HG03060 (cell line): ENCODE measurements around the gene PLOD3.

ENCODE experiments used
- ATAC-seq: cut with Tn5 transposase; IDR thresholded peaks from one replicate; pipeline ENCODE4 v1.9.1; 2021; ENCODE audit warnings: low read depth, moderate number of reproducible peaks; ENCODE audit not compliant: unreplicated experiment

Gene PLOD3

DNA sequence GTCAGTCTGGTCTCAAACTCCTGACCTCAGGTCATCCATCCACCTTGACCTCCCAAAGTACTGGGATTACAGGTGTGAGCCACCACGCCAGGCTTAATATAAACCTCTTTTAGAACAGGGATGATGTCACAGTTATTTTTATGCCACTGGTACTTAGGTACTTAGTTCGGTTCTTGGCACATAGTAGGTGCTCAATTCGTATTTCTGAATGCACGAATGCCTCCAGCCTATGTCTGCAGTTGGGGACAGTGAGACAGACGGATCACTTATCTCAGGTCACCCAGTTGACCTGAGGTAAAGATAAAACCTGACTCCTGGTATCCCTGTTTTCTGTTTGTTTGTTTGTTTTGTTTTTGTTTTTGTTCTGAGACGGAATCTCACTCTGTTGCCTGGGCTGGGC is 31.2 kb downstream of the PLOD3 start:
- ATAC-seq: no peak

DNA sequence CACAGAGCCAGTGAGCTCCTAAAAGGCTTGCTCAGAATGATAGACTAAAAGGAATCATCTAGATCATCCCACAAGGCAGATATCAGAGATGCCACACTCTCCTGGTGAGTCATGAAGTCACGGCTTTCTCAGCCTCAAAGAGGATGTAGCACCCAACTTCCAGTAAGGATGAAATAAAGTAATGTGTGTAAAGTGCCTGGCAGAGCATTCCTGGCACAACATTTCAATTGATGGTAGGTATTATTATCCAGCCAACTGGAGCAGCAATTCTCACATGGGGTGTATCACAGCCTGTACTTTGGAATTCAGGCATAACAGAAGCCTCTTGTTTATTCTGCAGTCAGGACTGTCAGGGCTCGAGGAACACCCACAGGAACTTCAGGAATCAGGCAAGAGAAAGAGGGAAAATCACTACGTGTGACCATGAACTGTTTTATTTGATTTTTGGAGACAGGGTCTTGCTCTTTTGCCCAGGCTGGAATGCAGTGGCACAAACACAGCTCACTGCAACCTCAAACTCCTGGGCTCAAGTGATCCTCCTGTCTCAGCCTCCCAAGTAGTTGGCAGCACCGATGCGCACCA is 32.0 kb downstream of the PLOD3 start:
- no peak for ATAC-seq

DNA sequence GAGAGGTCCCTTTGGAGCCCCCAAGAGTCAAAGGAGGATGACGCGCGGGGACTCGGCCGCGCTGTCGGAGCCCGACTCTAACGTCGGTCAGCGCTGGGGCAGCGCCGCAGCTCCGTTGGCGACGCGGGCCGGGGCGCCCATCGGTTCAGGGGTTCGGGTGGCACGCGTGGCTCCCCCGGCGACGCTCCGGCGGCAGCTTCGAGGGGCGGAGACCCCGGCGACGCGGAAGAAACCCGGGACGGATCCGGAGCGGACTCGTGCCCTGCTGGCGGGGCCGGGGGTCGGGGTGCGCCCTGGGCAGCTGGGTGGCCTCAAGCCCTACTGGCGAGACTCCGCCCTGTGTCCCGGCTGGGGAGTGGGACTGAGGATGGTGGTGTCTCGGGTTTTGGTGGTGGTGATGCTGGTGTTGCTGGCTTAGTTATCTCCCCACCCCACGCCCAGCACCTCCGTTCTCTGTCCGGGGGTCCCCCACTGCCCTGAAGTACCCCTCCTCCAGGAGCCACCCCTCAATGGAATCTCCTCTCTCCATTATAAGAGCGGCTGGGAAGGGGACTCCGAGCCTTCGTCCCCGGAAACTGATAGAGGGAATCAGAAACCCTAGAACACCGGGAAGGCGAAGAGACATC is 37.1 kb downstream of the PLOD3 start, which contains the start of gene NAT16:
NAT16 (minus strand) TSS at position 164 of the 626 bp plus-strand sequence. CDS start 5,486 bp downstream, outside the sequence.
- ATAC-seq: no peak

DNA sequence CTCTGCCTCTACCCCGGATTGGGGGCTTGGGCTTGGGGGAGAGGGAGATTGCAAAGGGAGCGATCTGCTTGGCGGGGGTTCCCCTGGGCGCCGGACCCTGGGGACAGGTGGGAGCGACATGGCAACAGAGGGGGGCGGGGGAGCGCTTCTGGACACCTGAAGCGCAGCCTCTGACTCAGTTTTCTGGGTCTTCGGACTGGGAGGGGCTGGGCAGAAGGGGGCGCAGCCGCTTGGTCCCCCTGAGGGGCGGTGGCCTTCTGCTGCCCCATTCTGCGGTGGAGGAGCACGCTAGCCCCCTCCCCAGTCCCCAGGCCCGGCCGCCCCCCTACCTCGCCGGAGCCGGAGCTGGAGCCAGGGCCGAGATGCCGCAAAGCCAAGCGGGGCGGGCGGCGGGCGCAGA is 37.7 kb downstream of the PLOD3 start:
- ATAC-seq: no peak

DNA sequence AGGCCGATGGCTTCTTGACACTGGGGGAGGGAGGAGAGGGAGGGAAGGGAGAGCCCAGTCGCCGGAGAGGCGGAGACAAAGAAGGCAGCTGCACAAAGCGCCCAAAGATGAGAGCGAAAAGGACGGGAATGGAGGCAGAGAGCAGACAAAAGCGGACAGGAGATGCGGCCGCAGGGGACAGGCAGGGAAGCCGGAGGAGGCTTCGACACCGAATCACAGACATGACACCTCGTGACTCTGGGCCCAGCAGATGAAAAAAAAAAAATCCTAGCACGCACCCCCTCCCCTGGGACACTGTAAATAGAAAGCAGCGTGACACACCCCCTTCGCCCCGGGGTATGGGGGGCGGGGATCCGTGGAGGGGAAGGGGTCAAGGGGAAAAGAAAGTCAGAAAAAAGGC is 38.3 kb downstream of the PLOD3 start:
- no peak for ATAC-seq

DNA sequence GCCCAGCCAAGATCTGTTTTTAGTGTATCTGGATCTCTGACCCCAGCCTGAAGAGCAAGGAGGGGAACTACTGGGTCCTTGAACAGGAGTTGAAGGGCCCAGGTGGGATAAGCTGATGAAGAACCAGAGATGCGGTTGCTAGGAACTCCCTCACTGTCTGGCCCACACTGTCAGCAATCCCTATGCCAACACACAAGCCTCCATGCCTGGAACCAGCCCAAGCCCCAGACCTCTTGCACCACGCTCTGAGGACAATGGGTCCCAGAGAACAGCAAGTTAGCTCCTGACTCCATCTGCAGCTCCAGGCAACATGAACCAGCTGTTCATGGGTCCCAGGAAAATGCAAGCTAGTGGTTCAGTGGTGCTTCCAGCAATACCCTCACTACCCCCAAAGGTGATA is 39.7 kb downstream of the PLOD3 start:
- no peak for ATAC-seq

DNA sequence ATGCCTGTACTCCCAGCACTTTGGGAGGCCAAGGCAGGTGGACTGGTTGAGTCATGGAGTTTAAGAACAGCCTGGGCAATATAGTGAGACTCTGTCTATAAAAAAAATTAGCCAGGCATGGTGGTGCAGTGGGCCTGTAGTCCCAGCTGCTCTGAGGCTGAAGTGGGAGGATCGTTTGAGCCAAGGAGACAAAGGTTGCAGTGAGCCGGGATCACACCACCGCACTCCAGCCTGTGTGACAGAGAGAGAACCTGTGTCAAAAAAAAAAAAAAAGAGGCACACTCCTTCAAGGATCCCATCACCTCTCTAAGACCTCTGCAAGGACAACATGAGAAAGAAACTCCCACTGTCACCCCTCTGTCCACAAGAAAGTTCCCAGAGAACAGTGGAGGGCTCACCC is 41.7 kb downstream of the PLOD3 start:
- ATAC-seq: no peak

DNA sequence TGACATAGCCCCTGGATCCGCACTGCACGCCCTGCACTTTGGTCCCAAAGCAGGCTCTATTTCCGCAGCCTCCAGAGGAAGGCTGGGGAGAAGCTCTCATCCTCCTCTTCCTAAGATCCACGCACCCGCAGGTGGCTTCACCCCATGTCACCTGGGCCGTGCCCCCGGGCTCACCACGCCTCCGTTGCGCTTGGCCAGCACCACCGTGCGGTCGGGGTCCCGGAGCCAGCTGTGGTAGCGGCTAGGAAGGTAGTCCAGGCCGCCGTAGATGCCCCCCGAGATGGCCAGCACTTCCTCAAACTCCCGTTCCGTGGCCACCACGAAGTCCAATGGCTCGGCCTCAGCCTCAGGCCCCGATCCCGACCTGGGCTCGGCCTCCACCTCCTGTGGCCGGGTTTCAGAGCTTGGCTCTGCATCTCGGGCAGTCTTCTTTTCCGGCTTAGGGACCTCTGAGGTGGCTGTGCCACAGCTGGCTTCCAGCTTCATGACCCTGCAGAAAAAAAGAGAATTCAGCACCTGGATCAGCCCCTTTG is 43.0 kb downstream of the PLOD3 start:
- no peak for ATAC-seq

DNA sequence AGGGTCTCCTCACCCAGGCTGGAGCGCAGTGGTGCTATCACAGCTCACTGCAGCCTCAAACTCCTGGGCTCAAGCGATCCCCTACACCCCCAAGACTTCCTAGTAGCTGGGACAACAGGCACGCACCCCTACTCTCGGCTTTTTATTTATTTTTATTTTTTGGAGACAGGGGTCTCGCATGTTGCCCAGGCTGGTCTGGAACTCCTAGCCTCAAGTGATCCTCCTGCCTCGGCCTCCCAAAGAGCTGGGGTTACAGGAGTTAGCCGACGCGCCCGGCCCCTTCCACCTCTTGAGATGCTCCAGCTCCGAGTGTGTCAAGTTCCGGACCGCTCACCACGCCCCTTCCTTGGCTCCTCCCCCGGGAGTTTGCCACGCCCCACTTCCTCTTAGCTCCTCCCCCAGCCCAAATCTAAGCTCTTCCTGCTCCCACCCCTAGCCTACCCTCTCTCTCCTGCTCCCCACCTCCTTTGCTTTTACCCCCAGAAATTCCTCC is 43.6 kb downstream of the PLOD3 start:
- no peak for ATAC-seq

DNA sequence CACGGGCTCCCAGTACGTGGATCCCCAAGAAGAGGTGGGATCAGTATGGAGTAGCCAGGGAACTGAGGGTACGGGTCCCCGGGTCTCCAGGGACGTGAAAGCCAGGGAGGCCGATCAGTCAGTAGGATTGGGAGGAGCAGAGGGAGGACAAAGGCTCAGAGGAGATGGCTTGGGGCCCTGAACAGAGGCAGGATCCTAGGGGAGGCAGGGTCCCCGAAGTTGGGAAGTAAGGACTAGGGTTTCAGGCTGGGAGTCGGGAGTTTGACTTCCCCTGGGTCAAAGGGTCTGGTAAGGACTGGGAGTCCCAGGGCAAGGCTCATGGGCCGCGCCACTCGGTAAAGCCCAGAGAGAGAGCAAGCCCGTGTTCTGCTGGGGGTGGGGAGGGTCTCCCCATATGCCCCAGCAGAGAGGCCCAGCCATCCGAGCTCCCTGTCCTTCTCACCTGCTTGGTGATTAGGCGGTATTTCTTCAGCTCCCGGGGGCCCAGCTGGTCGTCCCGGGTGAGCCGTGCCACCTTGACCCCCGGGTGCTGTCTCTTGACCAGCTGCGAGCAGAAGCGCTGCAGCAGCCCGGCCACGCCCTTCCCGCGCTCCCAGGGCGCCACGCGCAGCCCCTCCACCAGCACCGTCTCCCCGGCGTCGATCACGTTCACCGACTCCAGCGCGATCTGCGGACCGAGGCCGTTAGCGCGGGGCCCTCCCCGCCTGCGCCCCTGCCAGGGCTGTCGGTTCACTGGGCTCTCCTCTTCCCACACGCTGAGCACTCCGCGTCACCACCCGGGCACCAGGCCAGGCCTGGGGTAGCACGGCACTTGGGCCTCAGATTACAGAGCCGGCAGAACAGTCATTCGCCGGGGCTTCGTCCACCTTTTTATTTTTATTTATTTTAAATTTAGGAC is 44.3 kb downstream of the PLOD3 start:
- ATAC-seq: no peak

DNA sequence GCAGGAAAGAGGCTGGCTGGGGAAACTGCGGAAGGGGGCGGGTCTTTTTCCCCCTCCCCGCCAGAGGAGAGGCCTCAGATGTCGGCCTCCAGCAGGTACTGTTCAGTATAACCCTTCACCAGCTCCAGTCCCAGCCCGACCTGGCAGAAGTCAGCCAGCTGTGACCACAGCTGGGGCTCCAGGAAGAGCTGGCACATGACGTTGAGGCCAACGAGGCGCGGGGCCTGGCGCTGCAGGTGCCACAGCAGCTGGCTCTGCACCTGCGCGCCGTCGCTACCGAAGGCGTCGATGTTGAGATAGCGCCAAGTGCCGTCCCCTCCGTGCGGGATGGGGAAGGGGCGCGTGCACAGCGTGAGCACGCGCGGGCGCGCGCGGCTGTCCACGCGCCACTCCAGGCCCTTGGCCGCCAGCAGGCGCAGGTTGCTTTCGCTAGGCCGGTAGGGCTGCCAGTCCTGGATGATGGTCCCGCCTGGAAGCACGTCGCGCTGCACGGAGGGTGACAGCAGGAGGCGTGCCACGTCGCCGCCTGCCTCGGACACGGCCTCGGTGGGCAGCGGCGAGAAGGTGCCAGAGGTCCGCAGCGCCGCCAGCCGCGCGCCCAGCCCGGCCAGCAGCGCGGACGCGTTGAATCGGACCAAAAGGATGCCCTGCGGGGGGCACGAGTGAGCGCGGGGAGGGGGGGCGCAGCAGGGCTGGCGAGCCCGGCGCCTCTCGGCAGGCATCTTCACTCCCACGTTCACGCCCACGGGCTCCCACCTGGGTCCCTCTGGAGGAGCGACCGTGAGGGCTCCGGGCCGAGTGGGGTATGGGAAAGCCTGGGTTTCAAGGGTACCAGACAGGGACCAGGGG is 45.2 kb downstream of the PLOD3 start:
- ATAC-seq: no peak

DNA sequence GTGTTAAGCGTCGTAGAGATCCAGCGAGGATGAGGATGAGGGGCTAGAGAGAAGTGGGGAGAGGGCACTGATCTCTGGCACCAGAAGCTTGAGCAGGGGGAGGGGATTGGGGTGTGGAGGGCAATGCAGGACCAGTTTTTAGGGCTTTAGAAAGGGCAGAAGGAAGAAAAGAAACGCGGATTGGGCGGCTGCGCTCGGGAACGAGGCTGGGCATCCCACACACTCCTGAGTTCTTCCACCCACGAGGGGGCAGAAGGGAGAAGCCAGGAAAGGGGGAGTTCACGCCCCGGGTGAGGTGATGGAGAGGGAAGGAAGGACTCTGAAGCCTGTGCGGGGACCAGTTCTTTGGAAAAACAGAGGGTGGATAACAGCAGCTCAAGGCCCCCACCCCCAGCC is 45.9 kb downstream of the PLOD3 start:
- no peak for ATAC-seq

DNA sequence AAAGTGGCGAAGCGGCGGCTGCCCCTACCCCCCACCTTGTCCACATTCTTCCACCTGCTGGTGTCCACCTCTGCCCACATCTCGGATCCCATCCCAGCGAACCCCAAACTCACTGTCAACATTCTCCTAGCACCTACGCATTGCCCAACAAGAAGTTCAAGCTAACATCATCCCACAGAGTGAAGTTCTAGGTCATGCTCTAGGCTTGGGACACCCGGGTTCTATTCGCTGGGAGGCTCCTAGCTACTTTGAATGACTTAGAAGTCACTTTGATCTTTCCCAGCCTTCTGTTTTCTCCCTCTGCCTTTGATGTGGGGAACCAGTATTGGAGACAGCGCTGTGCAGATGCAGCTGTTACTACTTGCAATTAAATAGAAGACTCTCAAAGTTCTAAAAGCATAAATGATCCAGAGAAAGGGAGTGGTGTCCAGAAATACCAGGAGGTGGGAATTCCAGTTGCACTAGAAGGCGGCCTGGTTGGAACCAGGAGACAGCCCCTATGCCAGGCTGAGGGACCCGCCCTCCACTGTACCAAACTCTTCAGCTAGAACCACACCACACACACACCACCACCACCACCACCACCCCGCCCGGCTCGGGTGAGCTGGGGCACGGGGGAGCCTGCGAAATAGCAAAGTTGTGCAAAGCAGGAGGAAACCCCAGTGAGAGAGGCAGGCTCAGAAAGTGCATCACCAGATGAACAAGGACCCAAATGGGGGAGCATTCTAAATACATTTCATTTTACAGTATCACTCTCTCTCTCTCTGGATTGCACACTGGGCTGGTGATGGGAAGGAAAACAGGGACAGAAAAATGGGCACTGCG is 46.6 kb downstream of the PLOD3 start:
- ATAC-seq: no peak

DNA sequence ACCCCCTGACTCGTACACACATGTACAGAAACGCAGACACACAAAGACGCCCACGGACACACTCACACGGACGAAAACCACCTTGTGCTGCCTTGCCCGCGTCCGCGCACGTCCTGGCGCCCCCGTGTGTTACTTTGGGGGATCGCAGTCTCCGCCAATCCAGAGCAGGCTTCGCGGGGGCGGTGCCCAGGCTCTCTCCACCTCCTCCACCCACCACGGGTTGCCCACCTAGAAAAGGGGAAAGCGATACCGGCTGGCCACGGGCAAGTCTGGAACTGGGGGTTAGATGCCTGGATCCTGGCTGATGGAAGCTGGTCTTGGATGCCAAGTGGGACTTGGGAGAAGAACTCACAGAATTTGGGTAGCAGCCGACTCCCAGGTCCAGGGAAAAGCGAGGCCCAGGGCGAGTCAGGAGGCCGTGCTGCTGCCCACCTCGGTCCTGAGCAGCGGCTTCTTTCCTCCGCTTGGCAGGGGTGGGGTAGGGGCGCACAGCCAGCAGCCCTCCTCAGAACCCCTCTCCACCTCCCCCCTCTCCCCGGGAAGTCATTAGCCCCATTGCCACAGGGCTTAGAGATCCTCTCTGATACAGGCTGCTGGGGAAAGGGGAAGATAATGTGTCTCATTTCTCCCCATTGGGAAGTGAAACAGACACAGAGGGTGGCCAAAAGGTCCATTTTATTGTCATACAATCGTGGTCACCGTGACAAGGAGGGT is 47.4 kb downstream of the PLOD3 start:
- no peak for ATAC-seq

DNA sequence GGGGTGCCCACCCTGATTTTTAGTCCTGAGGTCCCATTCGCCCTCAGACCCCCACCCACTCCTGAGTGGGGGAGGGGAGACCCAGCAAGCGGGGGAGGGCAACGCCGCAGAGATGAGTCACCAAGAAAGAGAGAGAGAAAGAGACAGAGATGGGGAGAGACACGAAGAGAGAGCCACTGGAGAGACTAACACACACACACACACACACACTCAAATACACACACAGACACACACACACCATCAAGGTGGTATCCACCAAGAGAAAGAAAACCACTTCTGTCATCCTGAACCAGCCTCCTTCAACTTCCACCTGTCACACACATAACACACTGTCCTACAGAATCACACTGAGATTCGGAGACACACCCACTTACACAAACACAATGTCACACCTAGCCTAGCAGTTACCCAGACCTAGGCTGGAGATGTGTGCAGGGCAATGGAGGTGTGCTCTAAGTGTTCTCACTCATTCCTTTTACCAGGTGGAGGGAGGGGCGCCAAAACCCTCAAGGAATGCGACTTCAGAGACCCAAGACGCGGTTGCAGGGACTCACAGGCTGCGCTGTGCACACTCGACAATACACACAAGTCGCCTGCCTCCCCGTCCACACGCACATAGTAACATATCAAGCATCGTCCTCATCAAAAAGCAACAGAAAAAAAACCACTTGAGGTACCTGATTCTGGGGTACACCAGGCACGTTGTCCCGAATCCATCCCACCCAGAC is 48.1 kb downstream of the PLOD3 start:
- ATAC-seq: no peak

DNA sequence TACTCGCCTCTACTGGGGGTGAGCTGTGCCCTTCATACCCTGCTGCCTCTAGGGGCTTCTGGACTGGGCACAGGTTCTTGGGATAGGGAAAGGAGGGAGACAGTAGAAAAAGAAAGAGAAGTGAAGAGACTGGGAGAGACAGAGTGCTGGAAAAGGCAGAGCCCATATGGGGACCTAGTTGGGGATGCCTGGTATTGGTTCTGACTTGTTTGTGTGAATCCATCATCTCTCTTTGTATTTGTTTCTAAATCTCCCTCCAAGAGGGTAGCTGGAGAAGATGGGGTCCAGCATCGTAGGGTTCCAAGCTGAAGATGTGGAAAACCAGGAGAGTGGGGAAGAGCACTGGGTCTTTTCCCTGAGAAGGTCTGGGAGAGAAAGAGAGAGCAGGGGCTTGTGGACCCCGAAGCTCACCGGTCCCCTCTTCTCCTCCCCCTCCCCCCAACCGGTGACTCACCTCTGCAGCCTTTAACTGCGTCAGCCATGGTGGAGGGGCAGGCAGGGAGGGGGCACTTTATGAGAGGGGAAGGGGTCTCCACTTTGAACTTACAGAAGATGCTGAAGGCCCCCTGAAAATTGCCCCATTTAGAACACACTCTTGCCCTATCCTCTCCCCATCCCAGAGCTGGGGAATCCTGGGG is 48.9 kb downstream of the PLOD3 start:
- ATAC-seq: no peak

DNA sequence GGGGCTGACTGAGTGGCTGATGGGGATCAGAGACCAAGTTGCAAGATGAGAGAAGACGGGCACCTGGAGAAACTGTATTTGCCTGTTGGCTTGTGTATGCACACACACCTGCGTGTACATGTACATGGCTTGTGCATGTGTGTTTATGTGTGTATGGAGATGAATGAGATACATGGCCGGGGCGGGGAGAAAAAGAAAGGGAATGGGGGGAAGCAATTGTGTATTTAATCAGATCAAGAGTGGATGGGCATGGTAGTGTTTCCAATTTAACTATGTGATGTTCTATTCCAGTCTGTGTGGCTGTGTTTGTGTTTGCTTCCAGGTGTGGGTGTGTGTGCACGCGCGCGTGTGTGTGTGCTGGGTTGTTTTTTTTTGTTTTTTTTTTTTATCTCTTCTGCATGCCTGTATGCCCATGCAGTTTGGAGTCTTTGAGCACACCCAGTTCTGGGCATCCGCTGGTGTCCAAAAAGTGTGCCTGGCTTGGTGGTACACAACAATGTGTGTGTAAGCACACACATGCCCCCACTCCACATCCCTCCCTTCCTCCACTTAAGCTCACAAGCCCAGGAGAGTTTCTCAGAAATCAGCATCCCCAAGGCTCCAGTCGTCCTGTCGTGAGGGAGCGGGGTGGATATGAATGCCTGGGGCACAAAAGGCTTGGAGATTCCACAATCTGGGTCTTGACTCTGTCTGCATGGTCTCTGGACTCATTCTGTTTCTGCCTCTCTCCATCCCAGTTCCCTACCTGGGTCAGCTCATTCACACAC is 49.6 kb downstream of the PLOD3 start:
- ATAC-seq: no peak
